Prostate gland (tissue), 2 donors: ENCODE measurements around the gene HAPLN3.

Source experiments
- CTCF ChIP-seq, 4 experiments: fragments of 200-600 bp in 2 of 4; fragments of 450-650 bp in 2 of 4; sonication (generic) in 2 of 4; IDR thresholded peaks; 1 replicate in 3 of 4; 2 replicates in 1 of 4; pipeline ENCODE4 v1.5.1; 2016 to 2019; ENCODE audit warnings: antibody characterized with exemption in 4 of 4, mild to moderate bottlenecking in 2 of 4, moderate library complexity in 2 of 4
- POLR2A ChIP-seq: fragments of 450-650 bp; IDR thresholded peaks from one replicate; pipeline ENCODE4 v1.6.1; 2016; ENCODE audit warnings: antibody characterized with exemption, mild to moderate bottlenecking

DNA sequence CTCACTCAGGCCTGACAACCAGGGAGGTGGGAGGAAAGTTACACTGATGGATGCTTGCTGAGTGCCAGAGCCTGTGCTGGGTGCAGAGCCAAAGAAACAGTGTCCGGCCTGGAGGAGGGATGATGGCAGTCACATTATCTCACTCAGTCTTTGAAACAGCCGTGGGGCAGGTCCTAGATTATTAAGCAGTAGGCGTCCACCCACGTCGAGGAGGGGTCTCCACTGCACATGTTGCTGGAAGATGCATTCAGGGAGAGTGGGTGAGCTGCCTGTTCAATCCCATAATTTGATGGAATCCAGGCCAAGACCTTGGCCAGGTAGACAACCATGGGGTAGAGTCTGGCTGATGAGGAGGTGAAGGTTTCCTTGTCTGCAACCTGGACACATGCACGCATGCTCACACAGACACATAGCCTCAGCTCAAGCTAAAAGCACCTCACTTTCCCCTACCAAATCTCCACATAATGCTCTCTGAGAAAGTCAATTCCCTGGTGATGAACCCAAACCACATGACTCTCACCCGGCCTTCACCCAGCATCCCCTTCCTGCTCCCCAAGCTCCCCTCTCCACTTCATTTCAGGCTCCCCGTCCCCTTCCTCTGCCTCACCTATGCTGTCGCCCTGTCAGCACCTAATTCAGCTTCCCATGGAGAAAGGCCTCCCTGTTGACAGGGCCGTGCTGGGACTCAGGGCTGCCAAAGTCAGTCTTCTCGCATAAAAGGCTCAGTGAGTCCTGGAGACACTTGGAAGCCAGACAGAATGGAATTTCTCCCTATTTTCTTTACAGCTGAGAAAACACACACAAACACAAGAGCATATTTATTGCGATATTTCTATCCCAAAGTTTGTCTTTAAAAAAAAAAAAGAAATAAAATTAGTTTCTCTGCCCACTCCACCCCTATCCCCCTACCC, 62.3 kb downstream of the HAPLN3 start:
- TF ChIP-seq CTCF (IDR thresholded peaks at IDR 0.05) (no peak), POLR2A (no peak)
